Measurements from ENCODE around the gene LMAN1L.

Gene LMAN1L

GRCh38 chr15:74809242-74809641 lies 3.4 kb upstream of the LMAN1L start:
- Histone ChIP-seq H3K4me3 (ENCODE audit: low read depth, low read length) (no peak overlapping the region), H3K4me1 (ENCODE audit: control insufficient read depth, insufficient read depth, low read length) (peaks cover 2% of the 10 kb centered on the region; the same call in 1 of the 2 replicates), H3K9me3 (ENCODE audit: control insufficient read depth, insufficient read depth, low read depth, low read length) (no peaks in the 10 kb centered on the region), H3K9ac (ENCODE audit: low read length) (no peak overlapping the region), H3K27me3 (ENCODE audit: control insufficient read depth, insufficient read depth, low read length) (no peaks in the 10 kb centered on the region), H3K27ac (ENCODE audit: low read depth, low read length) (no peak overlapping the region), H3K36me3 (ENCODE audit: control insufficient read depth, insufficient read depth, low read length) (peaks cover 5% of the 10 kb centered on the region)

- Histone ChIP-seq H3K27ac (ENCODE audit: low read depth, low read length) (no peak overlapping the region), H3K27me3 (ENCODE audit: control insufficient read depth, insufficient read depth, low read length) (no peaks in the 10 kb centered on the region), H3K9ac (ENCODE audit: low read length) (no peak overlapping the region), H3K9me3 (ENCODE audit: control insufficient read depth, insufficient read depth, low read depth, low read length) (no peaks in the 10 kb centered on the region), H3K36me3 (ENCODE audit: control insufficient read depth, insufficient read depth, low read length) (0 out of 2 replicates have a peak, but pooled peaks cover 2% of the 10 kb centered on the region), H3K4me1 (ENCODE audit: control insufficient read depth, insufficient read depth, low read length) (peaks cover 2% of the 10 kb centered on the region; the same call in 1 of the 2 replicates), H3K4me3 (ENCODE audit: low read depth, low read length) (no peak overlapping the region)
Measured at GRCh38 chr15:74809956-74810355, 2.7 kb upstream of the LMAN1L start.

GRCh38 chr15:74815121-74815934 lies 2.7 kb downstream of the LMAN1L start:
- Histone ChIP-seq H3K36me3 (ENCODE audit: control insufficient read depth, insufficient read depth, low read length) (no peaks in the 10 kb centered on the region), H3K27ac (ENCODE audit: low read depth, low read length) (no peak overlapping the region), H3K27me3 (ENCODE audit: control insufficient read depth, insufficient read depth, low read length) (no peaks in the 10 kb centered on the region), H3K4me3 (ENCODE audit: low read depth, low read length) (no peak overlapping the region), H3K9me3 (ENCODE audit: control insufficient read depth, insufficient read depth, low read depth, low read length) (no peaks in the 10 kb centered on the region), H3K9ac (ENCODE audit: low read length) (no peak overlapping the region), H3K4me1 (ENCODE audit: control insufficient read depth, insufficient read depth, low read length) (peaks cover 22% of the 10 kb centered on the region)

GRCh38 chr15:74815961-74816360 lies 3.3 kb downstream of the LMAN1L start:
- H3K9me3 ChIP-seq (ENCODE audit: control insufficient read depth, insufficient read depth, low read depth, low read length) = no peaks in the 10 kb centered on the region
- no peaks in the 10 kb centered on the region for H3K27me3 ChIP-seq (ENCODE audit: control insufficient read depth, insufficient read depth, low read length)
- no peak overlapping the region for H3K9ac ChIP-seq (ENCODE audit: low read length)
- H3K27ac ChIP-seq (ENCODE audit: low read depth, low read length) = no peak overlapping the region
- H3K4me3 ChIP-seq (ENCODE audit: low read depth, low read length) = no peak overlapping the region
- H3K36me3 ChIP-seq (ENCODE audit: control insufficient read depth, insufficient read depth, low read length) = no peaks in the 10 kb centered on the region
- peaks cover 26% of the 10 kb centered on the region for H3K4me1 ChIP-seq (ENCODE audit: control insufficient read depth, insufficient read depth, low read length)

GRCh38 chr15:74816624-74817369 lies 4.2 kb downstream of the LMAN1L start:
- Histone ChIP-seq H3K9ac (ENCODE audit: low read length) (no peak overlapping the region), H3K36me3 (ENCODE audit: control insufficient read depth, insufficient read depth, low read length) (no peaks in the 10 kb centered on the region), H3K4me1 (ENCODE audit: control insufficient read depth, insufficient read depth, low read length) (peaks cover 34% of the 10 kb centered on the region), H3K27ac (ENCODE audit: low read depth, low read length) (no peak overlapping the region), H3K27me3 (ENCODE audit: control insufficient read depth, insufficient read depth, low read length) (no peaks in the 10 kb centered on the region), H3K9me3 (ENCODE audit: control insufficient read depth, insufficient read depth, low read depth, low read length) (no peaks in the 10 kb centered on the region), H3K4me3 (ENCODE audit: low read depth, low read length) (no peak overlapping the region)

GRCh38 chr15:74817370-74817737 lies 4.7 kb downstream of the LMAN1L start:
- Histone ChIP-seq H3K27ac (ENCODE audit: low read depth, low read length) (no peak overlapping the region), H3K9ac (ENCODE audit: low read length) (no peak overlapping the region), H3K36me3 (ENCODE audit: control insufficient read depth, insufficient read depth, low read length) (no peaks in the 10 kb centered on the region), H3K4me1 (ENCODE audit: control insufficient read depth, insufficient read depth, low read length) (peaks cover 35% of the 10 kb centered on the region), H3K4me3 (ENCODE audit: low read depth, low read length) (no peak overlapping the region), H3K27me3 (ENCODE audit: control insufficient read depth, insufficient read depth, low read length) (no peaks in the 10 kb centered on the region), H3K9me3 (ENCODE audit: control insufficient read depth, insufficient read depth, low read depth, low read length) (no peaks in the 10 kb centered on the region)

GRCh38 chr15:74820056-74820455 lies 7.4 kb downstream of the LMAN1L start:
- peaks cover 35% of the 10 kb centered on the region for H3K4me1 ChIP-seq (ENCODE audit: control insufficient read depth, insufficient read depth, low read length)
- H3K9ac ChIP-seq (ENCODE audit: low read length) = no peak overlapping the region
- no peaks in the 10 kb centered on the region for H3K36me3 ChIP-seq (ENCODE audit: control insufficient read depth, insufficient read depth, low read length)
- H3K9me3 ChIP-seq (ENCODE audit: control insufficient read depth, insufficient read depth, low read depth, low read length) = no peaks in the 10 kb centered on the region
- peaks cover 18% of the 10 kb centered on the region for H3K27me3 ChIP-seq (ENCODE audit: control insufficient read depth, insufficient read depth, low read length)
- no peak overlapping the region for H3K27ac ChIP-seq (ENCODE audit: low read depth, low read length)
- H3K4me3 ChIP-seq (ENCODE audit: low read depth, low read length) = no peak overlapping the region

GRCh38 chr15:74821091-74821789 lies 8.6 kb downstream of the LMAN1L start:
- no peaks in the 10 kb centered on the region for H3K9me3 ChIP-seq (ENCODE audit: control insufficient read depth, insufficient read depth, low read depth, low read length)
- H3K4me1 ChIP-seq (ENCODE audit: control insufficient read depth, insufficient read depth, low read length) = peaks cover 35% of the 10 kb centered on the region
- H3K27me3 ChIP-seq (ENCODE audit: control insufficient read depth, insufficient read depth, low read length) = peaks cover 30% of the 10 kb centered on the region
- no peaks in the 10 kb centered on the region for H3K36me3 ChIP-seq (ENCODE audit: control insufficient read depth, insufficient read depth, low read length)
- H3K9ac ChIP-seq (ENCODE audit: low read length) = no peak overlapping the region
- no peak overlapping the region for H3K27ac ChIP-seq (ENCODE audit: low read depth, low read length)
- no peak overlapping the region for H3K4me3 ChIP-seq (ENCODE audit: low read depth, low read length)

- Histone ChIP-seq H3K4me1 (ENCODE audit: control insufficient read depth, insufficient read depth, low read length) (peaks cover 33% of the 10 kb centered on the region), H3K27ac (ENCODE audit: low read depth, low read length) (no peak overlapping the region), H3K9ac (ENCODE audit: low read length) (no peak overlapping the region), H3K4me3 (ENCODE audit: low read depth, low read length) (no peak overlapping the region), H3K36me3 (ENCODE audit: control insufficient read depth, insufficient read depth, low read length) (no peaks in the 10 kb centered on the region), H3K27me3 (ENCODE audit: control insufficient read depth, insufficient read depth, low read length) (peaks cover 35% of the 10 kb centered on the region), H3K9me3 (ENCODE audit: control insufficient read depth, insufficient read depth, low read depth, low read length) (no peaks in the 10 kb centered on the region)
Measured at GRCh38 chr15:74821790-74822158, 9.1 kb downstream of the LMAN1L start.

GRCh38 chr15:74822233-74822632 lies 9.6 kb downstream of the LMAN1L start:
- H3K9ac ChIP-seq (ENCODE audit: low read length) = no peak overlapping the region
- no peaks in the 10 kb centered on the region for H3K9me3 ChIP-seq (ENCODE audit: control insufficient read depth, insufficient read depth, low read depth, low read length)
- H3K4me1 ChIP-seq (ENCODE audit: control insufficient read depth, insufficient read depth, low read length) = peaks cover 32% of the 10 kb centered on the region
- H3K36me3 ChIP-seq (ENCODE audit: control insufficient read depth, insufficient read depth, low read length) = no peaks in the 10 kb centered on the region
- H3K4me3 ChIP-seq (ENCODE audit: low read depth, low read length) = no peak overlapping the region
- peaks cover 39% of the 10 kb centered on the region for H3K27me3 ChIP-seq (ENCODE audit: control insufficient read depth, insufficient read depth, low read length)
- no peak overlapping the region for H3K27ac ChIP-seq (ENCODE audit: low read depth, low read length)

- Histone ChIP-seq H3K9ac (ENCODE audit: low read length) (no peak overlapping the region), H3K36me3 (ENCODE audit: control insufficient read depth, insufficient read depth, low read length) (no peaks in the 10 kb centered on the region), H3K4me1 (ENCODE audit: control insufficient read depth, insufficient read depth, low read length) (peaks cover 28% of the 10 kb centered on the region), H3K9me3 (ENCODE audit: control insufficient read depth, insufficient read depth, low read depth, low read length) (no peaks in the 10 kb centered on the region), H3K27ac (ENCODE audit: low read depth, low read length) (no peak overlapping the region), H3K27me3 (ENCODE audit: control insufficient read depth, insufficient read depth, low read length) (peaks cover 50% of the 10 kb centered on the region), H3K4me3 (ENCODE audit: low read depth, low read length) (no peak overlapping the region)
Measured at GRCh38 chr15:74823324-74823723, 10.7 kb downstream of the LMAN1L start.

Data from HUES6 (cell line).